C4-2B (cell line): ENCODE measurements around the gene TEKT5.

ENCODE experiments used
- H3K27ac ChIP-seq: fragments of 450-650 bp; 2 replicates; pipeline ENCODE4 v1.5.1; 2017
- CTCF ChIP-seq: fragments of 450-650 bp; conservative IDR thresholded peaks from 2 replicates; pipeline ENCODE4 v1.5.1; 2017; ENCODE audit warnings: mild to moderate bottlenecking
- ZFX ChIP-seq: fragments of 450-650 bp; IDR thresholded peaks from 2 replicates; pipeline ENCODE4 v1.6.1; 2017

Gene TEKT5

GRCh38 chr16:10609402-10609774 is 85.3 kb downstream of the TEKT5 start:
- H3K27ac ChIP-seq: no peak overlapping the region
- TF ChIP-seq ZFX: no peak
- TF ChIP-seq CTCF: no peak

GRCh38 chr16:10608687-10609401 is 85.9 kb downstream of the TEKT5 start:
- TF ChIP-seq ZFX (no peak), CTCF (no peak)
- no peak overlapping the region for H3K27ac ChIP-seq

GRCh38 chr16:10607157-10607556 is 87.6 kb downstream of the TEKT5 start:
- no peak for TF ChIP-seq CTCF
- no peak for TF ChIP-seq ZFX
- H3K27ac ChIP-seq: no peak overlapping the region

- no peak overlapping the region for H3K27ac ChIP-seq
- TF ChIP-seq ZFX: no peak
- TF ChIP-seq CTCF: no peak
Observed at GRCh38 chr16:10606607-10607006, 88.1 kb downstream of the TEKT5 start.

- H3K27ac ChIP-seq: no peak overlapping the region
- TF ChIP-seq ZFX (no peak), CTCF (no peak)
Observed at GRCh38 chr16:10605636-10606035, 89.1 kb downstream of the TEKT5 start.

GRCh38 chr16:10601444-10602408 is 93.0 kb downstream of the TEKT5 start:
- TF ChIP-seq ZFX: no peak
- no peak for TF ChIP-seq CTCF
- no peak overlapping the region for H3K27ac ChIP-seq
